NCI-H748 (cell line): ENCODE results near the gene MEIKIN.
A peak's percentile ranks its signal among the peaks of the same experiment; 100 is the strongest.
"Not testable (repeated sequence)": the region's sequence is repeated elsewhere in the genome, so short reads cannot be mapped to it uniquely, and the experiment has no call there.

ENCODE experiments used
- DNase-seq: peaks from one replicate; lab custom pipeline; 2025; ENCODE audit not compliant: unreplicated experiment; lab: John Stamatoyannopoulos, UW

MEIKIN gene

DNA sequence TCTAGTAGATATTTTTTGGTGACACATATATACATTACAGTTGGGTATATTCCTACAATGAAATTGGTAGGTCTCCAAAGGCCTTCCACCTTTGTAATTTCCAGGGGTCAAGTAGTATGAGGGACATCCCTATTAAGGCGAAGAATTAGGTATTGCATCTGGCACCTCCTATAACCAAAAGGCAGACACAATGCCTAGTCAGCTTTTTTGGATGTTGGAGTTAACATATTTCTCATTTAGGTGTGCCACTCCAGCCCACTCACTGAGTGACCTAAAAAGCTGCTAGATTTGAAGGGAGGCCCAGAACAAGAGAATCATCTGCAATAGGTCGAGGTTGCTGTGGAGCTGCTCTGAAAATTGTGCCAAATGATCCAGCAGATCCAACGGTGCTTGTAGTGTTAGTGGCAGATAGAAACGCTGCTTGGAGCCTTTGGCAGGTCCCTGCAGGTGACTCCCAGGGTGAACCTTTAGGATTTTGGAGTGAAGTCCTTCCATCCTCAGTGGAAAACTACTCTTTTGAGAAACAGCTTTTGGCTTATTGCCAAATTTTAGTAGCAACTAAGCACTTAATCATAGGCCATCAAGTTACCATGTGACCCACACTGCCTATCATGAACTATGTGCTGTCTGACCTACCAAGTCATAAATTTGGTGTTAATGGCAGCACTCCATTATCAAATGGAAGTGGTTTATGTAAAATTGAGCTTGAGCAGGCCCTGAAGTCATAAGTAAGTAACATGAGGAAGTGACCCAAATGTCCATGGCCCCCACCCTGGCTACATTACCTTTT is 132.9 kb downstream of the MEIKIN start:
- peak; percentile 9 for DNase-seq

DNA sequence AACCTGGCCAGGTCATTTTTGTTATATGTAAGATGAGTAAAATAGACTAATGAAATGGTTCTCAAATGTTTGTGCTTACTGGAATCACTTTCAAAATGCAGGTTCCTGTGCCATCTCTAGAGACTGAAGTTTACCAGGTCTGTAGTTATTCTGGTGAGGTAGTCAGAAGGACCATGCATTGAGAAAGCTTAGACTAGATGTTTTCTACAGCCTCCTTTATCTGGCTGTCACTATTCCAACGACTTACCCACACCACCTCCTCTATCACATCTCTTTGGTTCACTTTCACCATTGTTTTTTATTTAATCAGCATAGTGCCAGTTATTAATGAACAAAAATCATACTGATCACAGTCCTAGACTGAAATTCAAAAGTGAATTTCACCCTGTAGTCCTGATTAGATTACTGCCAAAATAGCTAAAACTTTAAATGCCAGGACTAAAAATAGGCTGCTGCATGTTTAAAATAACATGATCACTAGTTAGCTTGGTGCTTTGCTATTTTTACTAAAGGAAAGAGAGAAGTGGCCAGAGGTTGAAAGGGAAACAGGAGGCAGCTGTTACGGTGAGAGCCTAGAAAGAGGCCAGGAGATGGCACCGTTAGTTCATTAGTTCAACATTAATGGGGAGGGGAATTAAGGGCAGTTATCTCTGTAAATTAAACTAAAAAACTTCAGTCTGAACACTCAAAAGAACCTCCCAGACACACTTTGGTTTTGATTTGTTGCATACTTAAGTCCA is 134.8 kb downstream of the MEIKIN start:
- no peak for DNase-seq

DNA sequence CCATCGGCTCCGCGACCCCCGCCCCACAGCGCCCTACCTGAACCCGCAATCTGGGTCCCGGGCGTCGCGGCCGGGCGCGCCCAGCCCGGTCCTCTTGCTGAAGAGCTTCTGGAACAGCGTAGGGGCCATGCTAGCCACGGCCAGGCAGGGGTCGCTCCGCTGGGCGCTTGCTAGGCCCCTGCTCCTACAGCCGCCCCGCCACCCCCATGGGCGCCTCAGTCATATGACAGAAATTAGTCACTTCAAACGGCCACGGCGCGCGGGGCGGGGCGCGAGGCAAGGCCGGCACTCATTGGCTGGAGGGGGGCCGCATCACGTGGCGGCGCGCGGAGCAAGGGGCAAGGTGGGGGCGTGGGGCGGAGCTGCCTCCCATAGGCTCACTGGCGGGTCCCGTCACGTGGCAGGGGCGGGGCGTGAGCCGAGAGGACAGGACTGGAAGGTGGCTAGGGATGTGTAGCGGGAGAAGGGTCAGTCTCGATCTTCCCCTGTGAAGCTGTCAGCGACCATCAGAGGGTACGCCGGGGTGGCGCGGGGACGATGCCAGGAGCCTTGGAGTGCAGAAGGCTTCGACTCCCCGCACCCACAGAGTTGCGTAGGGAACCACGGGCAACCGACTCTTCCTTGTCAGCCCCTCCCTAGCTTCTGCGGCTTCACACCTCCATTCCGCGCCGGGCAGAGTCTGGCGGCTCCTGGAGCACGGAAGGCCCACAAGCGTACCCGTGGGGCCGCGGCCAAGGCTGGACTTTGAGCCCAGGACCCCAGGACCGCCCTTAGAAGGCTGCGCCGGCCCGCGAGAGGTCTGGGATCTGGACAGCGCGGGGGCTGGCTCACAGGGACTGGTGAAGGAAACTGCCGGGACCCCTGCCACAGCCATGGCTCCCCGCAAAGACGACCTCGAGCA is 148.4 kb downstream of the MEIKIN start, which contains the start of gene FNIP1:
Gene FNIP1 (minus strand): TSS at position 225 of the 901 bp plus-strand sequence. CDS start 96 bp downstream, at position 129.
- peak; percentile 99 for DNase-seq

DNA sequence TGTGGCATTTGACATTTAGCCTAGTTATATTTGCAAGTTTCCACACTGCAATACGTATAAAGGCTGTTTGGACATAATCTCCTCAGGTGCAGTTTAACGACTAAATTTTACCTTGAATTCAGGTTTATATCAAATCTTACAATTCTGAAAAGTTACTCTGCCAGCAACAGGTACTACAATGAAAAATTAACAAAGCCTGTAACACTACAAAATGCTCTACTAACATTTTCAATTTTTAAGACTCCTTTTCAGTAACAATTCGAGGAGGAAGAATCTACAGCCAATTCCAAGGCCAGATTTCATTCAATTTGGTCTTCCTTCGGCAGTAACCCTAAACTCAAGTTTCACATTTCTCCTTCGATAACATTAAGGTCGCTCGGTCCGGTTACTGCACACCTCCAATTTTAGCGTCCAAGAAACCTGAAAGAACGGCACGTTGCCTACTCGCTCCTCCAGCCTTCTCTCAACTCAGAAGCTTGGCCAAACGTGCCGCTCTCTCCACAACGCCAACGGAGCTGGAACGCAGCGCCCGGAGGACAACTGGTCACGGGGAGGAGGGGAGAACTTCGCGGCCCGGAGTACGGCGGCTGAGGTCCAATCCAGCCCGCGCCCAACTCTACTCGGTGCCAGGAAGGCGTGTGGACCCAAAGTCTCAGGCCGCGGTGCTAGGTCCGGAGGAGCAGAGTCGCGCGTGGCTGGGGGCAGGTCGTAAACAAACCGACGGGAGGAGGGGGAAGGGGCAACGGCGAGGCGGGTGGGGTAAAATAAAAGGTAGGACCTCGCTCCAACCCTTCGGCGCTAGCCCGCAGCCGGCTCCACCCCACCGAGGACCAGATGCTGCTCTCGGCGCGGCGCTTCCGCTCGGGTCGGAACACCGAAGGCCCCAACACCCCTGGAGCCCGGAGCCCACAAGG is 149.3 kb downstream of the MEIKIN start:
- DNase-seq = peak; percentile 69

DNA sequence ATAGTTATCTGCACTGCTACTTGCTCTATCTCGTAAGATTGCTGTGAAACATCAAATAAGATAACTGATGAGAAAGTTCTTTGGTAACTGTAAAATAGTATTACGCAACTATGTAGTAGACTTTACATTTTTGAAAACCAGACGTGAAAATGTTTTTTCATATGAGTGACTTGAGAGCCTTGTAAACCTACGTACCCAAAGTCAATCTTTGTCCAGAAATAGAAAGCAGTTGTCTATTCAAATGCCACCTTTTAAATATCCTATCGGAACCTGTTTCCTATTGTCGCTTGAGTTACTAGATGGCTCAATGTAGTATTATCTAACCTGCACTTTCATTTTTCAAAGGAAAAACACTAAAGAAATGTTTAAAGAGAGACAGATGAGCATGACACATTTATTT is 150.2 kb downstream of the MEIKIN start:
- DNase-seq = no peak

DNA sequence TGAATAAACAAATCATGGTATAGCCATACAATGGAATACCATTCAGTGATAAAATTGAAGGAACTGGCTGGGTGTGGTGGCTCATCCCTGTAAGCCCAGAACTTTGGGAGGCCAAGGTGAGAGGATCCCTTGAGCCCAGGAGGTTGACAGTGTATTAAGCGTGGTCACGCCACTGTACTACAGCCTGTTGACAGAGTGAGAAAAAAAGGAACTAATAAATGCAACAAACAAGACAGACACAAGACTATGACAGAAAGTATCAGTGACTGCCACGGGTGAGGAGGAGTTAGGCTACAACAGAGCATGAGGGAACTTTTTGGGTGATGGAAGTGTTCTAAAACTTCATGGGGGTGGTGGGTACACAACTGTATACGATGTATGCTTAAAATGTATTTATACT is 150.9 kb downstream of the MEIKIN start:
- no peak for DNase-seq

DNA sequence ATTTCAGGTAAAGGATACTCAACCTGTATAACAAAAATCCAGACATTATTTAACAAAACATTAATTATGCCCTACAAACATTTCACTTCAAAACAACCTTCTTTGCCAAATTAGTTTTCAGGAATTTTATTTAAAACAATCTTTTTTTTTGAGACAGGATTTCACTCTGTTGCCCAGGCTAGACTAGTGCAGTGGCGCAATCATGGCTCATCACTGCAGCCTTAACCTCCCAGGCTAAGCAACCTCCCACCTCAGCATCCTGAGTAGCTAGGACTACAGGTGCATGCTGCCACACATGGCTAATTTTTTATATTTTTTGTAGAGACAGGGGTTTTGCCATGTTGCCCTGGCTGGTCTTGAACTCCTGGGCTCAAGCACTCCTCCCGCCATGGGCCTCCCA is 152.6 kb downstream of the MEIKIN start:
- no peak for DNase-seq

DNA sequence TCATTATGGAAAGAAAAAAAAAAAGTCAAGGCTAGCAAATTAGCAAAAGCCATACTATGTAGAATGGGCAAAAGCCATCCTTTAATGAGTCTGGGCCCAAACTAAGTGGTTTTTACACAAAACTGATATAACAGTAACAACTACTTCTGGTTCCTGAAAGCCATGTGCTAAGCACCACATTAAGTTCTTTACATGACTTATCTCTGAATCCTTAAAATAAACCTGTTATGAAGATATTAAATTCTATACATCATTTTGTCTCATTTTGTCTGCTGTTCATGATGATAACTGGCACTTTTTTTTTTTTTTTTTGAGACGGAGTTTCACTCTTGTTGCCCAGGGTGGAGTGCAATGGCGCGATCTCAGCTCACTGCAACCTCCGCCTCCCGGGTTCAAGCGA is 153.6 kb downstream of the MEIKIN start:
- DNase-seq = no peak

DNA sequence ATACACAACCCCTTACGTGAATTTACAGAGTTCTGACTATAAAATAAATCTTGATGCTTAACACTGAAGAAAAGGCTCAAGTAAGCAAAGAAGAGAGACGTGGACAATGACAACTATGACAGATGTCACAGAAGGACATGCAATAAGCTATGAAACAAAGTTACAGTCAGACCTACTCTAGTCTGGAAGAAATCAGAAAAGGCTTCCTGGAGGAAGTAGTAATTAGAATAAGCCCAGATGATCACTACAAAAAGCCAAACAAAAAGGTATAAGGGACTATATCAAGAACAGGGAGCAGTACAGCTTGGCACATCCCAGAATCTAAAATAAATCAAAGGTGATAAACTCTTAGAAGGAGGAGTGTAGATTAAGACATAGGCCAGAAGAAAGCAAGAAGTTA is 154.9 kb downstream of the MEIKIN start:
- DNase-seq = no peak

DNA sequence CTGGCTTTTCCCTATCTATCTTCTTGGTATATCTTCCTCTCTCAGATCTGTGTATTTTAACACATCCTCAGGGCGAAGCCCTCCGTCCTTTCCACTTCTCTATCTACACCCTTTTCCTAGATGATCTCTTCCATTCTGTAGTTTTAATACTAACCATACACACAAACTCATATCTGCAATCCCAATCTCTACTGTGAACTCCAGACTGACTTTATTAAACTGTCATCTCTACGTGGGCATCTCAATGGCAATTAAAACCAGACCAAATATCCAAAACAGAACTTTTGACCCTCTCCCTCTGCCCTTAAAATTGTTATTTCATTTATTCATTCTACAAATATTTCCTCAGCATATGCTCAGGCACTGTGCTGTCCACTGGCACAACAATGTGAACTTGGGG is 155.7 kb downstream of the MEIKIN start:
- no peak for DNase-seq

DNA sequence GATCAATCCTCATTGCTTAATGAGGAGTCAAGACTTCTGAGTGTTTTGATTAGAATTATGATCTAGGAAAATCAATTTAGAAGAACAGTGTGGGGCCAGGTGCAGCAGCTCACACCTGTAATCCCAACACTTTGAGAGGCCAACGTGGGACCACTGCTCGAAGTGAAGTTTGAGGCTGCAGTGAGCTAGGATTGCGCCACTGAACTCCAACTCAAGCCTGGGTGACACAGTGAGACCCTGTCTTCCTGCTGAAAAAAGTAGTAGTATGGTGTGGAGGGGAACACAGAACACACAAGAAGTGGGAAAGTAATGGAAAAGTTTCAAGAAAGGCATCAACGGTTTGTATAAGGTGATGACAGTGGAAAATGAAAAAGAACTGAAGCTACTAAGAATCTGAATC is 157.7 kb downstream of the MEIKIN start:
- DNase-seq = no peak

DNA sequence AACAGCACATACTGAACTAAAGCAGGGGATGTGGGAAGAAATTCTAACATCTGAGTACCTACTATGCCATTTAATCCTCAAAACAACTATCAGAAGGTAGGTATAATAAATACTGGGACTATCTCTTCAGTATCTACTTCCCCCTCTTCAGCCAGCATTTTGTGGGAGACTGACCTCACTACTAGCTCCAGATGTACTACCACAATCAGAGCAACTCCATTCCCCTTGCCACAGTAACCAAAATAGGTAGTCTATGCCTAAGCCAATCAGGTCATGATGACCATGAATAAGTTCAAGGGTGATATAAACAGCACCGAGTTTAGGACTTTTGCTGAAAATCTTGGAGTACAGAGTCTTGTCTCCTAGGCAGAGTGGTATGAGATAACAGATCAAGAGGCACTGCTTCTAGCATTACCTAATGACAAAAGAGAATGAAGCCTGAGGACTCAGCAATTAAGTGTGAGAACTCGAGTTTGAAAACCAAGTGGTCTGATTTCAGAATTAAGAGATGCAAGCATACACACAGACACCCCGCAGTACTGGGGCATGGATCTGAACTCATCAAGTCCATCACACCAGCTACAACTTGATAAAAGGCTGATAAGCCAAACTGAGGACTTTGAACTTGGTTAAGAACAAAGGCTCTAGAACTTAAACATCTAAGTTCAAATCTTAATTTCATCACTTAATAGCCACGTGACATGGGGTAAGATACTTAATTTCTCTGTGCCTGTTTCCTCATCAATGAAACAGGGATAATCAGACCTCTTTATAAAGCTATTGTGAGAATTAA is 158.4 kb downstream of the MEIKIN start:
- no peak for DNase-seq

DNA sequence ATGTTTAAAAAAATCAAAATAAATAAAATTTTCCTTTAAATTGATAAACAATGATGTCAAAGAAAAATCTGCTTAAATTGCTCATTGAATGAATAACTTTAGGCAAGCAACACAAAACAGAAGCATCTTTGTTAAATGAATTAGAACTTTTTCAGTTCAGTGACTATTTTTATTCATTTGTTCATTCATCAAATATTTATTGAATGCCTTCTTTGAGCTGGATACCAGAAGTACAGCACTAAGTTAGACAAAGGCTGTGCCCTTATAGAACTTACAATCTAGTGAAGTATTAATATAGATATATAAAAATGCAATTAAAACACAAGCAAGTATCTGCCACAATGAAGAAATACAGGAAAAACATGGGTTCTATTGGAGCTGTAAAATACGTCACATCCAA is 159.4 kb downstream of the MEIKIN start:
- no peak for DNase-seq

DNA sequence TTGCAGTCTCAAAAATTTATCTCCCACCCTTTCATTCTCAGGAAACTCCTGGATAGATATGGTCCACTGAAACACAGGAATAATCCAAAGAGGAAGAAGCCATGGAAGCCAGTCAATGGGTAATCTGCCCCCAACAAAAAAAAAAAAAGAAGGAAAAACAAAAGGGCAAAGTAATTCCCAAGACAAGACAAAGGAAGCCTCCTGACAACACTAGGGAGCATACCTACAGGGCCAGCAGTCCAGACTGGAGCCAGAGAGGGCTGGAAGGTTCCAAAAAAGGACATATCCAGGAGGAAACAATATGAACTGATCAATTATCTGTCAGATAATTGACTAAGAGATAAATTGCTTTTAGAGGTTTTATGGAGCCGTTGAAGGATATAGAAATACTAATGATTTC is 161.6 kb downstream of the MEIKIN start:
- no peak for DNase-seq

DNA sequence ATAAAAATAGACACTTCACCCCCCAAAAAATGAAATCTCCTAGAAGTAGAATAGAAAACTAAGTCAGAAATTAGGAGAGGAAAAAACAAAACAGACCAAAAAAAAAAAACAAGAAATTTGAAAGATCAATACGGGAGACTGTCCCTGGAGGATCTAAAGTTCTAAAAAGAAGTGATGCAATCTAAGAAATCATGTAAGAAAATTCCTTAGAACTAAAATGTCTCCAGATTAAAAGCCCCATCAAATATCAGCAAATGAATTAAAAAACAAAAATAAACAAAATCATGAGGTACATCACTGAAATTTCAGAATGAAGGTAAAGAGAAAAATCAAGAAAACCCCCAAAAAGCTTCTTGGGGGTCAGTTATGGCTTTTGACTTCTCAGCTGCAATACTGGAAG is 162.1 kb downstream of the MEIKIN start:
- no peak for DNase-seq

DNA sequence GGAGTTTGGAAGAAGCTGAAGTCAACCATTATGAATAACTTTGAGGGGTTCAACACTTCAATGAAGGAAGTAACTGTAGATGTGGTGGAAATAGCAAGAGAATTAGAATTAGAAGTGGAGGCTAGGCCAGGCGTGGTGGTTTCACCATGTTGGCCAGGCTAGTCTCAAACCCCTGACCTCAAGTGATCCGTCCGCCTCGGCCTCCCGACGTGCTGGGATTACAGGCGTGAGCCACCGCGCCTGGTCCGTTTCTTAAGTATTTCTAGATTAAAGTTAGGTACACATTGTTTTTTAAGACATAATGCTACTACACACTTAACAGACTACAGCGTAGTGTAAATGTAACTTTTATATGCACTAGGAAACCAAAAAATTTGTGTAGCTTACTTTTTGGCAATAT is 162.7 kb downstream of the MEIKIN start:
- no peak for DNase-seq

DNA sequence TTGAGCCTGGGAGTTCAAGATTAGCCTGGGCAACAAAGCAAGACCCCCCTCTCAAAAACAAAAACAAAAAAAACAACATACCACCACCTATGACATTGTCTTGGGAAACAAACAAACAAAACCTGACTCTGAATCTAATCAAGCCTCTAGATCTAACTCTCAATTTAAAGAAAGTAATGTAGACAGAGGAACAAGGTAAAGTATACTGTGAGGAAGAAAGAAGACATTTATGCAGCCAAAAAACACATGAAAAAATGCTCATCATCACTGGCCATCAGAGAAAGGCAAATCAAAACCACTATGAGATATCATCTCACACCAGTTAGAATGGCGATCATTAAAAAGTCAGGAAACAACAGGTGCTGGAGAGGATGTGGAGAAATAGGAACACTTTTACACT is 167.3 kb downstream of the MEIKIN start:
- not testable (repeated sequence) for DNase-seq

DNA sequence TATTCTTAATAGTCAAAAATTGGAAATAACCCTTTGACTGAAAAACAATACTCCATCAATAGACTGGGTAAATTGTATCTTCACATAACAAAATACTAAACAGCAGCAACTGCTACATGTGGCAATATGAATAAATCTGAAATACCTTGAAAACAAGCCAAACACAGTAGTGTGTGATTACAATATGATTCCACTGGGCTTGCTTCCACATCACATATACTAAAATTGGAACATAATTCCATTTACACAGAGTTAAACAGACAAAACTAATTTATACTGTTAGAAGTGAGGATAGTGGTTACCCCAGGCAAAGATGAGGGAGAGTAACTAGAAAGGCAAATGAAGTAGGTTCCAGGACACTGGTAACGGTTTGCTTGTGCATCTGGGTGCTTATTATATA is 169.0 kb downstream of the MEIKIN start:
- no peak for DNase-seq

DNA sequence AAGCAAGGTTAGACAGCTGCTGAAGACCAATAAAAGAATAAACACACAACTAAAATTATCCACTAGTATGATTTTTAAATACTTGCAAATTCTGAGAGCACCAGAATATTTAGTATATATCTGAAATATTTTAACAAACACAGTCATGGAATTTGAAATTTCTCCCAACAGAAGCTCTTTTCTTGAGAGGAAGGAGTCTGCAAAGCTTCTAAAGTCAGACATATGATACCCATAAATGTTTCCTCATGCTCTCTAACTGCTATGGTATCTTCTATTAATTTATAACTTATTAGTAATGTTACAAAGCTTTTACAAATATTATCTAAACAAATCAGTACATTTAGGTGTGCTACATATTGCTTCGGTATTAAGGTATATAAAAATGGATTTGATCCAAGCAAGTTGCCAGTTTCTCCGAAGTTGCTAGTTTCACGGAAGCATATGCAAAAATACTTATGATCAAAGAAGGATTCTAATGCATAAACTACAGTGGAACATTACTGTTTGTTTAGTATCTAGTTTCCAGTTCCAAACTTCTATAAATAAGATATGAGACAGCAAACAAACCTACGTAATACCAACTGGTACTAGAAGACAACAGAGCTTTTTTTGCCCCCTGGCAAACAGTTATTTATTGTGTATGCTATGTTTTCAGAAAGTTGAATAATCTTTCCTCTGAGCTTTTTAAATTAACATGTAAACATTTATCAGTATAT is 170.7 kb downstream of the MEIKIN start:
- DNase-seq = no peak
